B cell (primary cell): ENCODE data around the gene PDGFC. TPM values are rescaled to one million over a fixed set of nuclear protein-coding genes. Genes with fewer than 3 reads are reported as not detected.

Experiments
- ATAC-seq: fragments of 200-7000 bp; cut with Tn5 transposase; one replicate; pipeline ENCODE4 v1.10.0; 2021; ENCODE audit warnings: low read depth, mild to moderate bottlenecking, moderate number of reproducible peaks, moderate library complexity
- CTCF ChIA-PET: fragments of 350-600 bp; sonication (Branson Sonifier 250); formaldehyde crosslinking; loops from one replicate; lab custom pipeline; 2021; ENCODE audit warnings: antibody characterized with exemption, inconsistent platforms; lab: Charles Lee
- POLR2A ChIA-PET: fragments of 350-600 bp; sonication (Branson Sonifier 250); formaldehyde crosslinking; loops from one replicate; lab custom pipeline; 2021; ENCODE audit warnings: antibody characterized with exemption; lab: Charles Lee
- DNase-seq: peaks from one replicate; pipeline ENCODE4 v3.0.0; 2013
- H2AFZ ChIP-seq: 2 replicates; pipeline ENCODE4 v1.6.1; 2012; ENCODE audit warnings: mild to moderate bottlenecking, low read depth, low read length; ENCODE audit not compliant: insufficient read depth, poor library complexity, severe bottlenecking
- H3K27ac ChIP-seq, 2 donors: 1 replicate in 1 of 2; 2 replicates in 1 of 2; pipeline ENCODE4 v1.5.1; 2012 to 2013; ENCODE audit warnings: low read length in 2 of 2, mild to moderate bottlenecking in 2 of 2, moderate library complexity in 1 of 2
- H3K27me3 ChIP-seq, 4 experiments: fragments of 200-600 bp in 1 of 4; sonication (generic) in 1 of 4; replicated peaks in 1 of 4; 1 replicate in 2 of 4; 2 replicates in 2 of 4; pipeline versions ENCODE4 v1.6.1 to v1.7.0; 2013 to 2016; ENCODE audit warnings: low read length in 3 of 4, mild to moderate bottlenecking in 2 of 4, mixed read lengths in 1 of 4, moderate library complexity in 1 of 4; ENCODE audit not compliant: insufficient read depth in 4 of 4, control insufficient read depth in 3 of 4; ENCODE audit errors: control extremely low read depth in 1 of 4
- H3K36me3 ChIP-seq, 2 experiments: replicated peaks in 1 of 2; 1 replicate in 1 of 2; 2 replicates in 1 of 2; pipeline versions ENCODE4 v1.6.1 to v1.7.1; 2013; ENCODE audit warnings: low read length in 1 of 2; ENCODE audit not compliant: insufficient read depth in 2 of 2, control insufficient read depth in 1 of 2; ENCODE audit errors: control extremely low read depth in 1 of 2, extremely low read depth in 1 of 2
- H3K4me1 ChIP-seq, 2 donors: fragments of 200-600 bp in 1 of 2; sonication (generic) in 1 of 2; 1 replicate in 1 of 2; 2 replicates in 1 of 2; pipeline versions ENCODE4 v1.5.1 to v1.6.1; 2013 to 2017; ENCODE audit warnings: low read length in 2 of 2; ENCODE audit not compliant: control insufficient read depth in 2 of 2, insufficient read depth in 2 of 2
- H3K4me2 ChIP-seq: replicated peaks from 2 replicates; pipeline ENCODE3; 2012; ENCODE audit warnings: mild to moderate bottlenecking, low read depth, low read length; ENCODE audit not compliant: poor library complexity, severe bottlenecking
- H3K4me3 ChIP-seq, 5 experiments: fragments of 200-600 bp in 1 of 5; sonication (generic) in 1 of 5; 1 replicate in 3 of 5; 2 replicates in 2 of 5; pipeline versions ENCODE4 v1.5.1 to v1.7.0; 2011 to 2016; ENCODE audit warnings: low read length in 4 of 5, mild to moderate bottlenecking in 4 of 5, low read depth in 2 of 5, control low read depth in 1 of 5, moderate library complexity in 1 of 5; ENCODE audit not compliant: insufficient read depth in 1 of 5; ENCODE audit errors: control extremely low read depth in 1 of 5, extremely low read depth in 1 of 5
- H3K79me2 ChIP-seq: fragments of 200-600 bp; sonication (generic); one replicate; pipeline ENCODE4 v1.6.0; 2016; ENCODE audit warnings: low read length; ENCODE audit not compliant: control insufficient read depth, insufficient read depth
- H3K9ac ChIP-seq: fragments of 200-600 bp; sonication (generic); 2 replicates; pipeline ENCODE4 v1.6.1; 2017; ENCODE audit warnings: mild to moderate bottlenecking, low read length, moderate library complexity
- H3K9me3 ChIP-seq, 3 donors: one replicate each; pipeline versions ENCODE4 v1.6.1 to v1.7.1; 2013; ENCODE audit warnings: low read length in 2 of 3; ENCODE audit not compliant: control insufficient read depth in 2 of 3, insufficient read depth in 1 of 3; ENCODE audit errors: control extremely low read depth in 1 of 3
- H4K20me1 ChIP-seq: 2 replicates; pipeline ENCODE4 v1.6.0; 2012; ENCODE audit warnings: mild to moderate bottlenecking, low read length; ENCODE audit not compliant: insufficient read depth, control insufficient read depth, poor library complexity, severe bottlenecking
- H3K27ac Mint-ChIP-seq: one replicate; pipeline ENCODE4 v1.8.0; 2021; ENCODE audit warnings: mixed read lengths
- H3K27me3 Mint-ChIP-seq: one replicate; pipeline ENCODE4 v1.8.0; 2021; ENCODE audit warnings: mixed read lengths
- H3K4me1 Mint-ChIP-seq: one replicate; pipeline ENCODE4 v1.8.0; 2021; ENCODE audit warnings: mixed read lengths
- H3K4me3 Mint-ChIP-seq: one replicate; pipeline ENCODE4 v1.8.0; 2021; ENCODE audit warnings: mixed read lengths
- H3K9me3 Mint-ChIP-seq: one replicate; pipeline ENCODE4 v1.8.0; 2022; ENCODE audit warnings: mixed read lengths; ENCODE audit not compliant: insufficient read depth
- EZH2 ChIP-seq: IDR thresholded peaks from 2 replicates; pipeline ENCODE4 v1.6.1; 2012; ENCODE audit warnings: borderline replicate concordance, low read depth, mild to moderate bottlenecking, moderate library complexity, low read length; ENCODE audit not compliant: insufficient read depth, poor library complexity, severe bottlenecking
- WGBS: methylation state at CpG from one replicate; pipeline ENCODE4 v1.1.5; 2013; ENCODE audit warnings: missing lambda C conversion rate; ENCODE audit not compliant: insufficient coverage; 5-methylcytosine and 5-hydroxymethylcytosine counted together
- intact Hi-C: fragments of 100-400 bp; cut with micrococcal nuclease; formaldehyde crosslinking; loops from one replicate; pipeline ENCODE4 v1.10.0; 2022
- polyA plus RNA-seq: library from polyadenylated mRNA; depleted of rRNA; stranded (reverse); fragments of >200 nt; gene quantifications from 2 replicates; pipeline ENCODE4 v1.2.3, GENCODE V29; 2012
- total RNA-seq, 2 donors: library from RNA; stranded (reverse); fragments of 120-200 nt in 1 of 2; gene quantifications; 1 replicate in 1 of 2; 2 replicates in 1 of 2; pipeline versions ENCODE4 v1.2.3 to v1.2.4, GENCODE V29; 2013 to 2022
- TF ChIP-seq, protein P1 (sequence below): fragments of 200-600 bp; IDR thresholded peaks from one replicate; pipeline ENCODE4 v1.8.0; 2022; ENCODE audit warnings: antibody characterized with exemption, mild to moderate bottlenecking

Gene PDGFC
- total and polyA plus RNA-seq, 2 donors (not counting 1 experiment from before 2014, with no cell fraction given): 0.10 TPM; not detected in 1

DNA sequence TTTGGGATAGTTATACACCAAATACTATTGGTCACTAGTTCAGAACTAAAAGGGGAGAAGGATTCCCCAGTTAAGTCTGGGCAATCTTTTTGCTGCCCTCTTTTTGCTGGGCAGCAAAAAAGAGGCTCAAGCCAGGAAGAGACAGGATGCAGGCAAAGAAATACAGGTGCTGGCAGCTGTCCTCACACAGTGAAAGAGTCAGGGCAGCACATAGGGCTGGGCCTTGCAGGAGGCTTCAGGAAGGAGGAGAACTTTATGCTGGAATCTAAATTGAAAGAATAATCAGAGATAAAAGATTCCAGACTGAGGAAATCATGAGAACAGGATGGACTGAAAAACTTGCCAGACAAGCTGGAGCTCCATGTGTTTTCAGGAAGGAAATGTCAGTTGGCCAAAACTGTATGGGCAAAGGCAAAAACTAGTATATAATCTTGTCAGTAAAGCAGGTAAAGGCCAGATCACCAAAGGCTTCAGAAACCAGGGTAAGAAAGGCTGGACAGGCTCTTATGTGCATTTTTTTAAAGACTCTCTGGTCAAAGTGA is 46.8 kb downstream of the PDGFC start:
- TF ChIP-seq EZH2: no peak
- TF ChIP-seq, protein P1, sequence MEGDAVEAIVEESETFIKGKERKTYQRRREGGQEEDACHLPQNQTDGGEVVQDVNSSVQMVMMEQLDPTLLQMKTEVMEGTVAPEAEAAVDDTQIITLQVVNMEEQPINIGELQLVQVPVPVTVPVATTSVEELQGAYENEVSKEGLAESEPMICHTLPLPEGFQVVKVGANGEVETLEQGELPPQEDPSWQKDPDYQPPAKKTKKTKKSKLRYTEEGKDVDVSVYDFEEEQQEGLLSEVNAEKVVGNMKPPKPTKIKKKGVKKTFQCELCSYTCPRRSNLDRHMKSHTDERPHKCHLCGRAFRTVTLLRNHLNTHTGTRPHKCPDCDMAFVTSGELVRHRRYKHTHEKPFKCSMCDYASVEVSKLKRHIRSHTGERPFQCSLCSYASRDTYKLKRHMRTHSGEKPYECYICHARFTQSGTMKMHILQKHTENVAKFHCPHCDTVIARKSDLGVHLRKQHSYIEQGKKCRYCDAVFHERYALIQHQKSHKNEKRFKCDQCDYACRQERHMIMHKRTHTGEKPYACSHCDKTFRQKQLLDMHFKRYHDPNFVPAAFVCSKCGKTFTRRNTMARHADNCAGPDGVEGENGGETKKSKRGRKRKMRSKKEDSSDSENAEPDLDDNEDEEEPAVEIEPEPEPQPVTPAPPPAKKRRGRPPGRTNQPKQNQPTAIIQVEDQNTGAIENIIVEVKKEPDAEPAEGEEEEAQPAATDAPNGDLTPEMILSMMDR: no peak
- Mint-ChIP-seq H3K27me3 (no peaks in the 10 kb centered on the region), H3K4me1 (no peaks in the 10 kb centered on the region), H3K4me3 (no peak overlapping the region), H3K9me3 (no peaks in the 10 kb centered on the region), H3K27ac (no peak overlapping the region)
- Histone ChIP-seq H3K36me3 (no peaks in the 10 kb centered on the region), H3K79me2 (no peaks in the 10 kb centered on the region), H3K27me3 (no peaks in the 10 kb centered on the region), H3K9me3 (peaks cover 0 to 9% (median 0%) of the 10 kb centered on the region in 3 donors), H3K9ac (no peak overlapping the region), H2AFZ (no peak overlapping the region), H3K4me1 (no peaks in the 10 kb centered on the region), H3K4me2 (no peak overlapping the region), H3K4me3 (no peak overlapping the region), H4K20me1 (no peaks in the 10 kb centered on the region), H3K27ac (no peak overlapping the region)
- ATAC-seq: no peak
- POLR2A ChIA-PET: no interaction called here
- intact Hi-C loops: no loop called here
- no peak for DNase-seq
- CTCF ChIA-PET: no interaction called here

DNA sequence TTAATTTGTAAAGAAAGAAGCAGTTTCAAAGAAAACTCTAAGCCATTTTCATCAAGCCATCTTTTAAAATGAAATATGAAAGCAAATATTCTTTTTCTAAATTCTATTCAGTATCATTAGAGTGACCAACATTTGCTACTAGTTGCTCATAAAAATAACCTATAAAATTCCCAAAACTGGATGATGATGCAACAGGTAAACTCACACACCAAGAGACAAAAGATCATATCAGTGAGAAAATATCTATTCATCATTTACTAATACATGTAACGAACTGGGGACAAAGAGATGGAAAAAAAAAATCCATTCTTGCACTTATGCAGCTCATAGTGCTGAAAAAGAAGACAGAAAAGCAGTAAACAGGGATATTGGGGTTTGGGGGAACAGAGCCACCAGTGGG is 48.1 kb downstream of the PDGFC start:
- H3K27ac ChIP-seq: no peak overlapping the region
- no peak for TF ChIP-seq EZH2
- no peaks in the 10 kb centered on the region for H4K20me1 ChIP-seq
- H3K4me2 ChIP-seq: no peak overlapping the region
- no peaks in the 10 kb centered on the region for H3K4me1 ChIP-seq
- Mint-ChIP-seq H3K4me3 (no peak overlapping the region), H3K9me3 (no peaks in the 10 kb centered on the region), H3K27ac (no peak overlapping the region), H3K27me3 (no peaks in the 10 kb centered on the region), H3K4me1 (no peaks in the 10 kb centered on the region)
- CTCF ChIA-PET: no interaction called here
- DNase-seq: no peak
- H3K36me3 ChIP-seq: no peaks in the 10 kb centered on the region
- ATAC-seq: no peak
- H3K79me2 ChIP-seq: no peaks in the 10 kb centered on the region
- H3K9ac ChIP-seq: no peak overlapping the region
- POLR2A ChIA-PET: no interaction called here
- intact Hi-C loops: no loop called here
- WGBS: no CpG with 5 or more reads among the region's 1 CpG
- H2AFZ ChIP-seq: no peak overlapping the region
- H3K4me3 ChIP-seq: no peak overlapping the region
- H3K9me3 ChIP-seq: peaks cover 0 to 9% (median 0%) of the 10 kb centered on the region in 3 donors
- no peaks in the 10 kb centered on the region for H3K27me3 ChIP-seq
